GM19463 (cell line): ENCODE measurements around the gene PIP5K1B.

ENCODE experiments used
- ATAC-seq: cut with Tn5 transposase; IDR thresholded peaks from one replicate; pipeline ENCODE4 v1.9.1; 2021; ENCODE audit warnings: mild to moderate bottlenecking, moderate library complexity; ENCODE audit not compliant: unreplicated experiment

PIP5K1B gene

GRCh38 chr9:68707801-68708488 lies 2.9 kb downstream of the PIP5K1B start:
- ATAC-seq, result no peak

- ATAC-seq, result no peak
Observed at GRCh38 chr9:68708513-68708912, 3.5 kb downstream of the PIP5K1B start.

GRCh38 chr9:68709291-68710110 lies 4.5 kb downstream of the PIP5K1B start:
- ATAC-seq, result no peak

- ATAC-seq, result no peak
Observed at GRCh38 chr9:68710111-68710471, 5.1 kb downstream of the PIP5K1B start.

GRCh38 chr9:68711281-68711680 lies 6.2 kb downstream of the PIP5K1B start:
- ATAC-seq, result no peak

GRCh38 chr9:68711932-68712331 lies 6.9 kb downstream of the PIP5K1B start:
- no peak for ATAC-seq

- ATAC-seq, result no peak
Observed at GRCh38 chr9:68714416-68715180, 9.6 kb downstream of the PIP5K1B start.

- no peak for ATAC-seq
Observed at GRCh38 chr9:68715181-68715456, 10.1 kb downstream of the PIP5K1B start.

- no peak for ATAC-seq
Observed at GRCh38 chr9:68717552-68718443, 12.8 kb downstream of the PIP5K1B start.

GRCh38 chr9:68719847-68720246 lies 14.8 kb downstream of the PIP5K1B start:
- ATAC-seq, result no peak

GRCh38 chr9:68720656-68721313 lies 15.7 kb downstream of the PIP5K1B start:
- no peak for ATAC-seq

GRCh38 chr9:68721666-68722330 lies 16.8 kb downstream of the PIP5K1B start:
- ATAC-seq, result no peak

GRCh38 chr9:68725070-68725469 lies 20.0 kb downstream of the PIP5K1B start:
- no peak for ATAC-seq

- ATAC-seq, result no peak
Observed at GRCh38 chr9:68726489-68726888, 21.4 kb downstream of the PIP5K1B start.

GRCh38 chr9:68727636-68728035 lies 22.6 kb downstream of the PIP5K1B start:
- no peak for ATAC-seq

- ATAC-seq, result peak; percentile 85
Observed at GRCh38 chr9:68728731-68729130, 23.7 kb downstream of the PIP5K1B start.

- no peak for ATAC-seq
Observed at GRCh38 chr9:68730570-68731235, 25.7 kb downstream of the PIP5K1B start.

- no peak for ATAC-seq
Observed at GRCh38 chr9:68731857-68732256, 26.8 kb downstream of the PIP5K1B start.

GRCh38 chr9:68732405-68733020 lies 27.5 kb downstream of the PIP5K1B start:
- no peak for ATAC-seq
